ENCODE results near the gene CAT.

The CAT gene

DNA sequence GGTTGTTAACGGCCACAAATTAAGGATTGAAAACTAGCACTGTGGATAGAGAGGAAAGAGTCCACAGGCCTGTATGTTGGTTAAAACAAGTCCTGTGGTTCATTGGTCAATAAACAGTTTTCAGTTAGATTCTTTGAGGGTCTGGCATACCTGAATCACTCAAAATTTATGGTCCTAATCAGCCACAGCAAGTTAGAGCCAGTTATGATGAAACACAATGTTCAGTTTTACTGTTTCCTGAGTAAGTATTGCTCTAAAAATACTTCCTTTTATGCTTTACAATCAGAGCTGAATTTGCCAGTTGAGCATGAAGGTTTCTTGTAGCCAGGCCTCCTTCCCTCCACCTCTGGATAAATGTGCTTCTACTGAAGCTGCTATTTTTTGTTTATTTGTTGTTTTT, 12.9 kb upstream of the CAT start:
- DNase-seq, result peak; percentile 70

DNA sequence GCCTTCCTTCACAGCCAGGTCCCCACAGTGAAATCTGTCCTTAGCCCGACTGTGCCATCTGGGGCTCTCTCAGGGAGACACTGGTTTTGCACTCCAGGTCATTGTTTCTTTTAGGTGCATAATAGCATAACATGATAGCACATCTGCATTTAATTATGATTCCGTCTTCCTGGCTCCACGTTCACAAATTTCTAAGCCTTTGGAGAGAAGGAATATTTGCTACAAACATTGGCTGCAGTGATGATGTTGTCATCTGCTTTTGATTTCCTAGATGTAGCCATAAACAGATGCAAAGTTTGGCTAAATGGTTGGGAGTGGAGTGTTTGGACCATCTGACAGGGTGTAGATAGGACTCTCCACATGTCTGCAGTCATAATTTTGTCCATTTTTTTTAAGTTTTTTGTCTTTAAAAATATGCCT, 12.0 kb upstream of the CAT start:
- no peak for DNase-seq

DNA sequence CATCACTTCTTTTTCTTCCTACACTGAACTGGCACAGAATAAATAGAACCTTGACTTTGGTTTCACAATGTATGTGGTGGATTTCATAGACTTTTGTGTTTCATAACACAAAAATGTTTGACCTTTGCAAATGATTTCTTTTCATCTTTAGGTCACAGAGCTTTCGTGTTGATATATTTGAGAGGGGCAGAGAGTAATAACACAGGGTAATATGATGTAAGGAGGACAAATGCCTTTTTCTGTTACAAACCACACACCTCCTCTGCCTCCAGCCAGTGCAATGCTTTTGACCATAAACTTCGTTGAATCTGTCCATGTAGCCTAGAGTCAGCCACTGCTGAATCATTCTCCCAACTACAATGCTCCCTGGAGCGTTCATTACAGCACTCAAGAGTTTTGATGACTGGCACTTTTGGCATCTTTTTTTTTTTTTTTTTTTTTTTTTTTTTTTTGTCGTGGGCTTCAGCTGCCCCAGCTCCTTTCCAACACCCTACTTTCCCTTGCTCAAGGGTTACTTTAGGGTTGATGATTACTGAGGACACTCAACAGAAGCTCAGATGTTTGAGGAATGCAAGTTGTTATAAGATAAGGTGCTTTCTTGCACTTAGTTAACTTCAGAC, 11.4 kb upstream of the CAT start:
- peak; percentile 66 for DNase-seq

DNA sequence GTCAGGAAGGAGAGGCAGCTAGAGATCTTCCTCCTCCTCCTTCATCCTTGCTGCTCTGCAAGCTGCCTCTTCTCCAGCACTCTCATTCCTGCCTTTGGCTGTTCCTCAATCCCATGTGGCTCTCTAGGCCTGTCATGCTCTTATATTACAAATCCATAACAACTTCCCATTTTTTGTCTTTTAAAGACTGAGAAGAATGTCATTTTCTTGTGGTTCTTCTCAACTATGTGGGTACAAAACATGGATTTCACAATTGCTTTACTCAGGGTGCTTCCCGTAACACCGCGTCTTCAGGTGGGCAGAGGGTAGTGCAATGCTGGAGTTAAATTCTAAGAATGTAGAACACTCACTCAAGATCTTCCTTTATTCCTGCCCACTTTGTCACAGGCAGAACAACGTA, 6.8 kb upstream of the CAT start:
- DNase-seq, result peak; percentile 27

DNA sequence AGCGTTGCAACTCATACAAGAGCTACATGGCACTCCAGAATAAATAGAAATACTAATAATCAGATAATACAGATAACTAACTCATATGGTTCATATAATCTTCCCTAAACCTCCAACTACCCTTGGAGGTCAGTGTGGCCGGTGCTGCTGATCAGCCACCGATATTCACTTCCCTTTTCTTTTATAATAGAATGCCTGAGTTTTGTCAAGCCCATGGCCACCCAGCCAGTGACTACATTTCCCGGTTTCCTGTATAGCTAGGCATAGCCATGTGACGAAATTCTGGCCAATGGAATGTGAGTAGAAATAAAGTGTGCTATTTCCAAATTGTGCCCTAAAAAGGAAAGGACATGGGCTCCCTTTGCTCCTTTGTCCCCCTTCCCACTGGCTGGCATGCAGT, 5.9 kb upstream of the CAT start:
- peak; percentile 11 for DNase-seq

DNA sequence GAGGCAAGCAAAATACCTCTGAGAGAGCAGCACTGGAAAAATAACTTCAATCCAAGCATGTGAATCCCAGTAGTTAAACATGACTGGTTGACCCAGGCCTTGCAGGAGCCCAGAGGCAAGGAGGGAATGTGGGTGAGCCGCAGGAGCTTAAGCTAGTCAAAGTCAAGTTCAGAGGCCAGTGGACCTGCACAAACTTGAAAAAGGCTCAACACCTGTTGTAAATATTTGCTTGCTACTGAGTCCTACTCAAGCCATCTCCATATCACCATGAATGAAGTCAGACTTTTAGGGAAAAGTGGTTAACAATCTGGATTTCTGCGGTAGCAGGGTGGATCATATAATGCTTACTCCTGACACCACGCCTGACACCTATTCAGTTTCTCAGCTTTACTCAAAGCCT, 4.8 kb upstream of the CAT start:
- DNase-seq, result no peak

DNA sequence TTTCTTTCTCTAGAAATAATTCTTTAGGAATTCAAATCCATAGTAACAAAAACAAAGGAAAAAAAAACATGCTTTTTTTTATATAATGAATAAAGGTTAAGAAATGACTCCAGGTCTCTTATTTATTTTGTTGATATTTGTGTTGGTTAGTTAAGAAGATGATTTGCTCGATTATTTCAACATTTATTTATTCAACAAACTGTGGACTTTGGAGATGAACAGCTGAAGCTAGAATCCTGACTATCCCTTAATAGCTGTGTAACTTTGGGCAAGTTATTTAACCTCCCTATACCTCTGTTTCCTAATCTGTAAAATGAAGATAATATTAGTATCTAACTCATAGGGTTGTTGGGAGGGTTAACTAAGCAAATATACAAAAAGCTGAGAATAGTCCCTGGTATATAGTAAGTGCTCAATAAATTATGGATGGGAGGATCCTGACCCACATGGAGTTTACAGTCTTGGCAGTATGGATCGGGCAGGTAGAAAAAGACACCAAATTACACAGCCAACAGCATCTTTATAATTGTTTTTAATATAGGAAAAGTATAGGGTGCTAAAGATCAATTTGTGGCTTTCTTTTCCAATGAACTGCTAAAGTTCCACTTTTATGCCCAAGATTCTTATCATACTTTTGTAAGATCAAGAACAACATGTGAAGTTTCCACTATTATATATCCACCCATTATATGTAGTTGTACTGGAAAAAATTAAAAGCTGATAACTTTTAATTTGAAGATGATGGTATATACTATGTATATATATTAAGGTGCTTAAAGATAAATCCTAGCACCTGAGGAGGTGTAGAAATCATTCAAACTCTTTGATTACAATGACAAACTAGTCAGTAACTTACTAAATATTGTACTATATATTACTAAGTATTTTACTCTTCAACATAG, 1.3 kb upstream of the CAT start:
- DNase-seq, result no peak

DNA sequence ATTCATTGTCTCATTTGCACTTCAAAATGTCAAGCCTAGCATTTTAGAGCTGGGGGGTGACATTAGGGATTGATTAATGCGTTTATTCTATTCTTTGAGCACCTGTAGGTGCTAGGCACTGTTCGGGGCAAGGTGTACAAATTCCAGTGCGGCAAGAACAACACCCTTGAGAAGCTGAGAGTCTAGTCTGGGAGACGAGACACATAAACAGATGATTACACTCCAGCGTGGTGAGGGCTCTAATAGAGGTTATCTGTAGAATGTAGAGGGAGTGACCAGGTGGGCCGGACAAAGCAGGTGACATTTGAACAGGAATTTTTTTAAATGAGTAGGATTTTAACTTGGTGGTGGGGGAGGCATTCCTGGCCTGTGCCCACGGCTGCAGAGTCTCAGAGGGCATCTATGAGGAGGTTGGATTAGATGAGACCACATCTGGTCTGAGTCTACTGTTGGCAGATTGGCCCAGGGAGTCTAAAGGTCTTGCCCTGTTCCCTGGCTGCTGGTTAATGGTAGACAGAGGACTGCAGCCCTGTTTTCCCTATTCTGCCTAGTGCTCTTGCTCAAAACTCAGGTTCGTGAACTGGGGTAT, 970 bp downstream of the CAT start:
- no peak for DNase-seq

DNA sequence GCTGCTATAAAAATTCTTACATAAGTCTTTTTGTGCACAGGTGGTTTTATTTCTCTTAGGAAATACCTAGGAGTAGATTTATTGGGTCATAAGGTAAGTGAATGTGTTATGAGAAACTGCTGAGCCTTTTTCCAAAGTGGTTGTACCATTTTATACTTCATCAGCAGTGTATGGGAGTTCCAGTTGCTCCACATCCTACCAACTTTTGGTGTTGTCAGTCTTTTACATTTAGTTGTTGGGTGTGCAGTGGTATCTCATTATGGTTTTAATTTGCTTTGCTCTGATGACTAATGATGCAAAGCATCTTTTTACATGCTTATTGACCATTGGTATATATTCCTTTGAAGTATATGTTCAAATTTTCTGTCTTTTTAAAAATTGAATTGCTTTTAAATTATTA, 3.1 kb downstream of the CAT start:
- no peak for DNase-seq

DNA sequence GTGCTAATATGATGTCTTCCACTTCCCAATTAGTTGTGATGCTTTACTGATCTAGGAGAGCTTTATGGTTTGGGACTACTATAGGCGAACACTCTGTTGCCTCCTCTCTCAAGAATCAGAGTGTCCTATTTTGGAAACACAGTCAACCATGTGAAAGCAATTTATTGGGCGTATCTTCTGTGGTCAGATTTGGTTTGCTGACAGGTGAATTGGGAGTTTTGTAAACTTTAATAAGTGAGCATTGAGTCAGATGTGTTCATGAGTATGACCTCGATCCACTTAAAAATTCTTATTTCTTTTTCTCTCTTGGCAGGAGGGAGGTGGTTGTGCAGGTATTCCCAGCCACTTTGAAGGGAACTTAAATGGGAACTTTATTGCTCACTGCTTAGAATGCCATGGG, 4.4 kb downstream of the CAT start:
- no peak for DNase-seq

DNA sequence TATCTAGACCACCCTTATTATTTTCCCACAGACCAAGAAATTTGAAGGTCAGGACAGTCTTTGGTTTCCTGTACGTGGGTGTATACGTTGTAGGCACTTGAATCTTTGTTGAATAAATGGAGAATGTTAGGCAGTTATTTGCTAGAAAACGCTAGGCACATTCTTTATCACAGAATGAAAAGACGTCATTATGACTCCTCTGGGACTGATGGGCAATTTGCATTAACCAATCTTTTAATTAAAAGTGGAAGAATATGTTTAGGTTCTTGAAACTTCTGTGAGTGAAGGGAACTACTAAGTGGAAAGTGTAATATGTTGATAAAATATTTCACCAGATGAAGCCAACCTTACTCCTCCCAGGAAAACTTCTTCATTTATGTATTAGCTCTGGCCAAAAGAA, 5.7 kb downstream of the CAT start:
- DNase-seq, result no peak

DNA sequence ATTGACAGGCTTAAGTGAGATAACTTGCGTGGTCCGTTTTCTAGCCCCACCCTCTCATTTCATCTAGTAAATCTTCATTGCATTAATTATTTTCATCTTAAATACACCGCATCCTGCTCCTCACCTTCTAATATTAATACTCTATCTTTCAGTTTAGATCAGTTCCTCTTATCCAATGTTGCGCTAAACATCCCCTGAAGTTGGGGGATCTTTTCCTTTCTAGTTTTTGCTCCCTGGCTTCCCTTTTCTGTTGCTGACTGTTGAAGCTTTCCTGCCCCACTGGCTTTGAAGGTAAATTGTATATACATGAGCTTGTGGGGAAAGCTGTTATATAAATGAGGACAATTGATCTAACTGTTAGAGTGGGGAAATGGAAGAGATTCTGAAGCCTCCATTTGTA, 7.2 kb downstream of the CAT start:
- no peak for DNase-seq

DNA sequence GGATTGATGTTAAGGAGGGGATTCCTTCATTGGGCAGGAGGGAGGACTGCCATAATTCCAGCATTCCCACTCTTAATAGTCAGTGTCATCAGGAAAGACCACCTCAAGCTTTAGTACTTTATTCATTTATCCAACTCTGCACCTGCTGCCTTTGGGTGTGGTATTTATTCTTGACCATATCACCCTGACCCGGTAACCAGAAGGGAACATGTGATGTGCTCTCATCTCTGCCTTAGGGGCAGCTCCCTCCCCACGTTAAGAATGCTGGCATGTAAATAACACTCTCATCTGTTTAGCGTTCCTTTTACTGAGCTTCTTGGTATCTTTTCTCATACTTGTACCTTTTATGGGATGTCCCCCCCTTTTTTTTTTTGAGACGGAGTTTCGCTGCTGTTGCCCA, 7.7 kb downstream of the CAT start:
- no peak for DNase-seq

DNA sequence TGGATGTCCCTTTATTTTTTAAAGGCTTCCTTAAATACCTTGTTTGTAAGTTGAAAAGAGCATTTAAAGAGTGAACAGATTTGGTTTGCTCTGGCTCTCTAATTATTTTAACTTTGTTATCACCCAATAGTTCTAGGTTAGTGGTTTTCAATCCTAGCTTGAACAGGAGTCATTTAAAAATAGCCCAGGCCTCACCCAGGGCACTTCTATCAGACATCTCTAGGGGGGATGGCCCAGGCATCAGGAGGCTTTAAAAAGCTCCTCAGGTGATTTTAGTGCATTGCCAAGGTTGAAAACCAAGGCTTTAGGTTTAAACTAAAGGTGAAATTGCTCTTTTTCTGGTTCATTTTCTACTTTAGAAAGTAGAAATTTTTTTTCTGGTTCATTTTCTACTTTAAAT, 8.3 kb downstream of the CAT start:
- no peak for DNase-seq

DNA sequence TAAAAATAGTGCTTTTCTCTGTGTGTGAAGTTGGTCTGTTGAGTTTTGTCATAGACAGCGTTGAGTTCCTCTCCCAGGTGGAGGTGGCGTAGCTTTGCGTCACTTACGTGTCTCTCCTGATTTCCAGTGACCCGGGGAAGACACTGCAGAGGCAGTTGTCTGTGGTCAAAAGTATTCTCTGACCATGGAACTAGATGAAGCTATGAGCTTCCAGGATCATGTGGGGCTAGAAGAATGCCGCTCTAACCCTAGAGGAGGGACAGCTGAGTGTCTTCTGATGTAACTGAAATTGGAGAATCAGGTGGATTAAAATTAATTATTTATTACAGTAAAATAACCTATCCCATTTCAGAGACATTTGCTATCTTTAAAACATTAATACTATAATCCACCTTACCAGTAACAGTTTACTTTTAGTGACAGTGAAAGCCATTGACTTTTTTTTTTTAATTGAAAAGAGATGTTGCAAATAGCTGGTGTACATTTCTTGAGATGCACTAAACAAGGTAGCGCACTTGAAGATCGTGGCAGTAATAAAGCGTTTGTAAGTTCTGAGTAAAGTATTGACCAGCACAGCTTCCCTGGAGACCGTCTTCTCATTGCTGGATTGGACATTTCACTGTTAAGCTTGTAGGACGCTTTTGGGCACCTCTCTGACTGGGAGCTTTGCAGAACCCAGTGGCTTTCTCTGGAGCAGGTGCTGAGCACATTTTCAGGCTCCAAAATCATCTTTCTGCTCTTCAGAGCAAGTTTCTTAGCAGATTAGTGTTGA, 9.7 kb downstream of the CAT start:
- DNase-seq, result no peak

DNA sequence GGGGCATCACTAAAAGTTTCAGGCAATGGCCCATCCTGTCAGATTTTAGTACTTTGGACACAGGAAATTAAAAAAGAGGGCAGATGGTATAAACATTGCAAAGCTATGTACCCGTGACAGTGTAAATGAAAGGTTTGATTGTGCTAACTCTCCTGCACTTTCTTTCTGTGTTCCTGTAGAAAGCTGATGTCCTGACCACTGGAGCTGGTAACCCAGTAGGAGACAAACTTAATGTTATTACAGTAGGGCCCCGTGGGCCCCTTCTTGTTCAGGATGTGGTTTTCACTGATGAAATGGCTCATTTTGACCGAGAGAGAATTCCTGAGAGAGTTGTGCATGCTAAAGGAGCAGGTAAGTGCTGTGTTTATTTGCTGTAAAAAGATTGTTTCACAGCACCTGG, 10.3 kb downstream of the CAT start:
- DNase-seq, result no peak

DNA sequence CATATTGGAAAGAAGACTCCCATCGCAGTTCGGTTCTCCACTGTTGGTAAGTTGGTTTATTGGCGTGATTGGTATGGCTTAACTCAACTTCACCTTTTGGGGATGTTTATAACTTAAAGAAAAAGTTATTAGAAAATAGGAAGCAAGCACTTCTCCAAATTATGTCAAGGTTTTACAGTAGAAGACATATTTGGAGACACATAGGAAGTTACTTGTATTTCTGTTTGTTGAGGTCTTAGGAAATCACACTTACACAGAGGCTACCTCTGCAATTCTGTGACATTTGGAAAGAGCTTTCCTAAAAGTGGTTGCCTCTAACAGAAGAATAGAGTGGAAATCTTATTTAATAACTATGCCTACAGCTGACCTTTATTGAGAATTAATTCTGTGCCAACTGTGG, 12.3 kb downstream of the CAT start:
- peak; percentile 13 for DNase-seq

DNA sequence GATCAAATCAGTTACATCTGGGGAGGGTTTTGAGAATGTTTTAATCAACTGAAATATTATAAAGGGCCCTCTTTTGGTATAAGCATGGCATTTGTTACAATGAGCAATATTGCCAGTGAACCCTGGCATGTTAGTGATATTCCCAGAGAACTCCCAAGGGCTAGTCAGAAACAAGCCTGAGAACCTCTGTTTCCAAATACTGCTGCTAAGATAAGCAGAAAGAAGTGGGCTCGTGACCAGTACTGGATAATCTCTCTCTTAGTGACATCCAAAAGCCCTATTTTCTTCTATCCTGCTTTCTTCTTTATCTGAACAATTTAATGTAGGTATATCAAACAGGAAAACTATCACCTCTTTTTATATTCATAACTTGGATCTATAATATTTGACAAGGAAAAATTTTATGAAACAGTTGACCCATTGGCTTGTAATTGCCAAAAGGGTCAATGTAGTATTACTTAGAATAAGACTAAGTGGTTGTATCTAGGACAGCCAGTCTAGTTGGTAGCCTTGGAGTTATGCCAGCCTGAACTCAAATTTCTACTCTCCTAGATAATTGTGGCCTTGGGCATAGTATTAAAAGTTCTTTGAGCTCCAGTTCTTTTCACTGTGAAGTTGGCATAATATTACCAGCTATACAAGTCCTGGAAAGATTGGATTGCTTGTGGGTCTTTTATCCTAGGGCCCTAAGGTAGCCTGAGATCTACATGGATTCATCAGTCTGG, 15.7 kb downstream of the CAT start:
- no peak for DNase-seq

DNA sequence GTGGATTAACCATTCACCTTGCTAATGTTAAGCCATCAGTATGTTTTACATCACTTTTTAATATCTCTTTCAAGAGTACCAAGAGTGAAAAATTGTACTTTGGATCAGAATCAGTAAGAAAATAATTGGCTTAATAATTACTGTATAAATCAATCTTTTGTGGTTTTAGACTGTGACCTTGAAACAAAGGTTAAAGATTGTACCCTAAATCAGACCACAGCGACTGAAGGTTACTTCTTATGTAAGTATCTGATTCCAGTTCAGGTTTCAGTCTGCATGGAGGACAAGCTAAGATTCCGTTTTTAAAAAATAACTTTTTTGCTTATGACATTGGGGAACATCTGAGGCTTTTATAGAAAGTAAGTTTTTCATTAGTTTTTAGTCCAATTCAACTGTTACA, 18.9 kb downstream of the CAT start:
- DNase-seq, result no peak

DNA sequence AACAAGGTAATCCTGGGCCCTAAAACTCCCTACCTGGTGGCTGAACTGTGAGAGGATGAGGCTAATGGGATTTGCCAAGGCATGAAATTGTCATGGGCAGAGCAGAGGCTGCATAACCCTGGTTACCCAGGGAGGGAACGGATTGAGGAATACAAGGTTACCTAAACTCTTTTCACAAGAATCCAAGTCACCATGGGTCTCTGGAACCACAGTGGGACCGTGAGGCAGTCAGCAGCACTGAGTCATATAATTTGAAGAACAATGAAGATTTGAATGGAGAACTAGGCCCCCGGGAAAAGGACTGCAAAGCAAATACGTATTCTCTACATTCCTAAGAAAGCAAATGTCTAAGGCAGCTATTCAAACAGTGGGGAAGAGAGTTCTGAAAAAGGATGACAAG, 19.8 kb downstream of the CAT start:
- no peak for DNase-seq

DNA sequence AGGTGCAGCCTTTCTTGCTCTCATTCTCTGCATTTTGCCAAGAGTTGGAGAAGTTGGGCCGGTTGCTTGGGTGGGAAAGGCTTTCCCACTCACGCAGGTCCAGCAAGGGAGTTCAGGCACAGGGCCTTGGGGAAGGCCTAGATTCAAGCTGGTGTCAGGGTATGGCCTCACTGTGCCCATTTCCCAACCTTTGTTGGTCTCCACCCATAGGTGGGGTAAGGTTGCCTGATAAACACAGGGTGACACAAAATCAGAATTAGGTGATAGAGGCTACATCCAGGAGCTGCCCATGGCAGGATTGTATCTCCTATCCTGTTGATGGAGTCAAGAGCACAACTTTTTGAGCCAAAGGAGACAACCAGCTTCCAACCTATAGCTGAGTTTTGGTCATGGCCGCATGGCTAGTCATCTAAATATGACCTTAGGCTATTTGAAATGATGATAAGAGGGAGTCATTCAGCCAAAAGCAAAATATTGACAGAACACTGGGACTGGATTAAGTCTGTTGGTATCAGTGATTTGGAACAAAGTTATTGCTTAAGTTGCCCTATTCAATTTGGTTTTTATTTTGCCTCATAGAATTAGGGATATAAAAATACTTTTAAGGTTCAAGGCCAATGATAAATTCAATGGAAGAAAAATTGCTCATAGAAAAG, 20.9 kb downstream of the CAT start:
- DNase-seq, result no peak

DNA sequence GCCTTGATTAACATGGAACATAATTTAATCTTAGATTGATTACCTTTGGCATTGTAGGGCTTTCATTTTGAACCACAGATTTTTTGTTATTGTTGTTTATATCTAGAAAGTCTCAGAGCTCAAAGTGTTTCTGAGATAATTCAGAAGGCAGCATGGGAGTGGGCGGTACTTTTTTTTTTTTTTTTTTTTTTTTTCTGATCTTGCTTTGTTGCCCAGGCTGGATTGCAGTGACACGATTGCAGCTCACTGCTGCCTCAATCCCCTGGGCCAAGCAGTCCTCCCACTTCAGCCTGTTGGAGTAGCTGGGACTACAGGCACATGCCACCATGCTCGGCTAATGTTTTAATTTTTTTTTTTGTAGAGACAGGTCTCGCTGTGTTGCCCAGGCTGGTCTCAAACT, 21.5 kb downstream of the CAT start:
- DNase-seq, result no peak
